ENCODE measurements around the gene NUTM1. TPM values are rescaled to one million over a fixed set of nuclear protein-coding genes. Genes with fewer than 3 reads are reported as not detected.
A peak's percentile ranks its signal among the peaks of the same experiment; 100 is the strongest.
"Not testable (repeated sequence)": the region's sequence is repeated elsewhere in the genome, so short reads cannot be mapped to it uniquely, and the experiment has no call there.

NUTM1 gene
- polyA plus RNA-seq, 1 donor (not counting 4 experiments of a cell fraction or from before 2014, with no cell fraction given) = not detected

DNA sequence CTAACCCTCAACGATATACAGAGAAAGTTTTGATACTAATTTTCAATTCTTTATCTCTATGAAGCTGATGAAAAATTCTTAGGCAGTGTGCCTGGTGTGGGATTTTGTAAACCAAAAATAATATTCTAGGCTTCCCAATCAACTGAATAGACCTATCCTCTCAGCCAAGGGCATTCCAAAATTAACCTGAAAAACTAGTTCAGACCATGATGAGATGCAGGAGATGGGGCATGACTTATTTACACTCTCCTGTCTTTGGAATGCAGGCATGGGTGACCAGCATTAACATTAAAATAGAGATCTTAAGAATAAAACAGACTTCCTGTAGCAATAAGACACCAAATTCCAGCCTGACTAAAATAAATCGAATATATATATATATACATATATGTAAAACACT, 31.7 kb downstream of the NUTM1 start:
- dilution Hi-C loops (cut with MboI; ENCODE audit: extremely low pct_ligation_motif_present, low sequenced_read_pairs) = no loop called here
- Histone ChIP-seq H3K9me1 (ENCODE audit: control insufficient read depth, extremely low read depth, insufficient read depth, low read length) (no peaks in the 10 kb centered on the region), H4K20me1 (ENCODE audit: control insufficient read depth, extremely low read depth, insufficient read depth, low read length) (no peaks in the 10 kb centered on the region), H2AFZ (ENCODE audit: control insufficient read depth, low read length) (no peak overlapping the region), H3K79me2 (ENCODE audit: control insufficient read depth, insufficient read depth, low read length) (no peaks in the 10 kb centered on the region), H3K9me3 (ENCODE audit: control insufficient read depth, low read depth, low read length) (no peaks in the 10 kb centered on the region), H3K36me3 (ENCODE audit: control insufficient read depth in 2 of 2, extremely low read depth in 1 of 2, insufficient read depth in 2 of 2, low read length in 2 of 2) (no peaks in the 10 kb centered on the region), H3K4me2 (ENCODE audit: control insufficient read depth, extremely low read depth, insufficient read depth, low read depth, low read length) (no peak overlapping the region), H3K4me1 (ENCODE audit: control insufficient read depth, extremely low read depth, insufficient read depth, low read length) (no peaks in the 10 kb centered on the region), H3K9ac (ENCODE audit: control insufficient read depth, extremely low read depth, insufficient read depth, low read length) (no peak overlapping the region), H3K27me3 (ENCODE audit: control insufficient read depth, extremely low read depth, insufficient read depth, low read length) (no peaks in the 10 kb centered on the region), H3K4me3 (ENCODE audit: control insufficient read depth in 2 of 3, extremely low read depth in 1 of 3, insufficient read depth in 2 of 3, low read depth in 1 of 3, low read length in 3 of 3) (no peak overlapping the region), H3K27ac (ENCODE audit: control insufficient read depth, insufficient read depth, low read length) (no peak overlapping the region)
- FAIRE-seq (no peak), DNase-seq (ENCODE audit: low read depth, low spot score) (no peak)
- TF ChIP-seq EZH2 (IDR thresholded peaks at IDR 0.05; ENCODE audit: low read length) (no peak), CTCF (optimal IDR thresholded peaks at IDR 0.05 in 1 of 3, IDR thresholded peaks at IDR 0.05 in 1 of 3, conservative IDR thresholded peaks at IDR 0.05 in 1 of 3; ENCODE audit: extremely low read depth in 1 of 3, insufficient read depth in 2 of 3, low read length in 3 of 3) (no peak)

GRCh38 chr15:34375541-34375940, 32.4 kb downstream of the NUTM1 start:
- dilution Hi-C loops (cut with MboI; ENCODE audit: extremely low pct_ligation_motif_present, low sequenced_read_pairs); FAIRE-seq; H4K20me1 ChIP-seq (ENCODE audit: control insufficient read depth, extremely low read depth, insufficient read depth, low read length); H3K4me3 ChIP-seq (ENCODE audit: control insufficient read depth in 2 of 3, extremely low read depth in 1 of 3, insufficient read depth in 2 of 3, low read depth in 1 of 3, low read length in 3 of 3); H3K27me3 ChIP-seq (ENCODE audit: control insufficient read depth, extremely low read depth, insufficient read depth, low read length); H3K4me1 ChIP-seq (ENCODE audit: control insufficient read depth, extremely low read depth, insufficient read depth, low read length); H3K36me3 ChIP-seq (ENCODE audit: control insufficient read depth in 2 of 2, extremely low read depth in 1 of 2, insufficient read depth in 2 of 2, low read length in 2 of 2); H3K9ac ChIP-seq (ENCODE audit: control insufficient read depth, extremely low read depth, insufficient read depth, low read length); H3K4me2 ChIP-seq (ENCODE audit: control insufficient read depth, extremely low read depth, insufficient read depth, low read depth, low read length); H3K79me2 ChIP-seq (ENCODE audit: control insufficient read depth, insufficient read depth, low read length); H3K9me1 ChIP-seq (ENCODE audit: control insufficient read depth, extremely low read depth, insufficient read depth, low read length); H3K9me3 ChIP-seq (ENCODE audit: control insufficient read depth, low read depth, low read length); DNase-seq (ENCODE audit: low read depth, low spot score); H3K27ac ChIP-seq (ENCODE audit: control insufficient read depth, insufficient read depth, low read length); H2AFZ ChIP-seq (ENCODE audit: control insufficient read depth, low read length): not testable (repeated sequence)

DNA sequence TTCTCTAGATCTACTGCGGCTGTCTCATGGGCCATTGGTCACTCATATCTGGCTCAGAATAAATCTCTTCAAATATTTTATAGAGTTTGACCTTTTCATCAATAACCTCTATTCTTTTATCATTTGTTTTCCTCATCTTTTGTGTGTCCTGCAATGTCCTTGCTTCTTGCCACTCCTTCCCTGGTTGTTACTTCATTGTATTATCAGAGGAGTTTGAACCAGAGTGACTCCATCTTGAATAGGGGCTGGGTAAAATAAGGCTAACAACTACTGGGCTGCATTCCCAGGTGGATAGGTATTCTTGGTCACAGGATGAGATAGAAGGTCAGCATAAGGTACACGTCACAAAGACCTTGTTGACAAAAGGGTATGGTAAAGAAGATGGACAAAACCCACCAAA, 33.7 kb downstream of the NUTM1 start:
- H3K27ac ChIP-seq (ENCODE audit: control insufficient read depth, insufficient read depth, low read length) = no peak overlapping the region
- H3K4me3 ChIP-seq (ENCODE audit: control insufficient read depth in 2 of 3, extremely low read depth in 1 of 3, insufficient read depth in 2 of 3, low read depth in 1 of 3, low read length in 3 of 3) = no peak overlapping the region
- TF ChIP-seq CTCF (optimal IDR thresholded peaks at IDR 0.05 in 1 of 3, IDR thresholded peaks at IDR 0.05 in 1 of 3, conservative IDR thresholded peaks at IDR 0.05 in 1 of 3; ENCODE audit: extremely low read depth in 1 of 3, insufficient read depth in 2 of 3, low read length in 3 of 3) = no peak
- TF ChIP-seq EZH2 (IDR thresholded peaks at IDR 0.05; ENCODE audit: low read length) = no peak
- H3K9me3 ChIP-seq (ENCODE audit: control insufficient read depth, low read depth, low read length) = no peaks in the 10 kb centered on the region
- FAIRE-seq (peak; percentile 32), DNase-seq (ENCODE audit: low read depth, low spot score) (no peak)
- dilution Hi-C loops (cut with MboI; ENCODE audit: extremely low pct_ligation_motif_present, low sequenced_read_pairs) = no loop called here
- H3K27me3 ChIP-seq (ENCODE audit: control insufficient read depth, extremely low read depth, insufficient read depth, low read length) = no peaks in the 10 kb centered on the region
- H3K79me2 ChIP-seq (ENCODE audit: control insufficient read depth, insufficient read depth, low read length) = no peaks in the 10 kb centered on the region
- no peaks in the 10 kb centered on the region for H3K9me1 ChIP-seq (ENCODE audit: control insufficient read depth, extremely low read depth, insufficient read depth, low read length)
- H3K9ac ChIP-seq (ENCODE audit: control insufficient read depth, extremely low read depth, insufficient read depth, low read length) = no peak overlapping the region
- no peak overlapping the region for H2AFZ ChIP-seq (ENCODE audit: control insufficient read depth, low read length)
- H3K4me2 ChIP-seq (ENCODE audit: control insufficient read depth, extremely low read depth, insufficient read depth, low read depth, low read length) = no peak overlapping the region
- no peaks in the 10 kb centered on the region for H4K20me1 ChIP-seq (ENCODE audit: control insufficient read depth, extremely low read depth, insufficient read depth, low read length)
- H3K36me3 ChIP-seq (ENCODE audit: control insufficient read depth in 2 of 2, extremely low read depth in 1 of 2, insufficient read depth in 2 of 2, low read length in 2 of 2) = no peaks in the 10 kb centered on the region
- H3K4me1 ChIP-seq (ENCODE audit: control insufficient read depth, extremely low read depth, insufficient read depth, low read length) = no peaks in the 10 kb centered on the region

- H3K79me2 ChIP-seq (ENCODE audit: control insufficient read depth, insufficient read depth, low read length); H3K4me1 ChIP-seq (ENCODE audit: control insufficient read depth, extremely low read depth, insufficient read depth, low read length); H3K27ac ChIP-seq (ENCODE audit: control insufficient read depth, insufficient read depth, low read length); H3K36me3 ChIP-seq (ENCODE audit: control insufficient read depth in 2 of 2, extremely low read depth in 1 of 2, insufficient read depth in 2 of 2, low read length in 2 of 2); H3K4me3 ChIP-seq (ENCODE audit: control insufficient read depth in 2 of 3, extremely low read depth in 1 of 3, insufficient read depth in 2 of 3, low read depth in 1 of 3, low read length in 3 of 3); H3K9me3 ChIP-seq (ENCODE audit: control insufficient read depth, low read depth, low read length); H3K9ac ChIP-seq (ENCODE audit: control insufficient read depth, extremely low read depth, insufficient read depth, low read length); H2AFZ ChIP-seq (ENCODE audit: control insufficient read depth, low read length); FAIRE-seq; H3K27me3 ChIP-seq (ENCODE audit: control insufficient read depth, extremely low read depth, insufficient read depth, low read length); DNase-seq (ENCODE audit: low read depth, low spot score); dilution Hi-C loops (cut with MboI; ENCODE audit: extremely low pct_ligation_motif_present, low sequenced_read_pairs); H4K20me1 ChIP-seq (ENCODE audit: control insufficient read depth, extremely low read depth, insufficient read depth, low read length); H3K4me2 ChIP-seq (ENCODE audit: control insufficient read depth, extremely low read depth, insufficient read depth, low read depth, low read length); H3K9me1 ChIP-seq (ENCODE audit: control insufficient read depth, extremely low read depth, insufficient read depth, low read length): not testable (repeated sequence)
Measured at GRCh38 chr15:34380491-34380890, 37.4 kb downstream of the NUTM1 start.

Data from keratinocyte (primary cell).